B cell (primary cell): Measurements from ENCODE around the gene MICU2. TPM values are rescaled to one million over a fixed set of nuclear protein-coding genes. Genes with fewer than 3 reads are reported as not detected.

Experiments used
- ATAC-seq: fragments of 200-7000 bp; cut with Tn5 transposase; one replicate; pipeline ENCODE4 v1.10.0; 2021; ENCODE audit warnings: low read depth, mild to moderate bottlenecking, moderate number of reproducible peaks, moderate library complexity
- CTCF ChIA-PET: fragments of 350-600 bp; sonication (Branson Sonifier 250); formaldehyde crosslinking; loops from one replicate; lab custom pipeline; 2021; ENCODE audit warnings: antibody characterized with exemption, inconsistent platforms; lab: Charles Lee
- POLR2A ChIA-PET: fragments of 350-600 bp; sonication (Branson Sonifier 250); formaldehyde crosslinking; loops from one replicate; lab custom pipeline; 2021; ENCODE audit warnings: antibody characterized with exemption; lab: Charles Lee
- DNase-seq: peaks from one replicate; pipeline ENCODE4 v3.0.0; 2013
- H2AFZ ChIP-seq: 2 replicates; pipeline ENCODE4 v1.6.1; 2012; ENCODE audit warnings: mild to moderate bottlenecking, low read depth, low read length; ENCODE audit not compliant: insufficient read depth, poor library complexity, severe bottlenecking
- H3K27ac ChIP-seq, 2 donors: 1 replicate in 1 of 2; 2 replicates in 1 of 2; pipeline ENCODE4 v1.5.1; 2012 to 2013; ENCODE audit warnings: low read length in 2 of 2, mild to moderate bottlenecking in 2 of 2, moderate library complexity in 1 of 2
- H3K27me3 ChIP-seq, 4 experiments: fragments of 200-600 bp in 1 of 4; sonication (generic) in 1 of 4; replicated peaks in 1 of 4; 1 replicate in 2 of 4; 2 replicates in 2 of 4; pipeline versions ENCODE4 v1.6.1 to v1.7.0; 2013 to 2016; ENCODE audit warnings: low read length in 3 of 4, mild to moderate bottlenecking in 2 of 4, mixed read lengths in 1 of 4, moderate library complexity in 1 of 4; ENCODE audit not compliant: insufficient read depth in 4 of 4, control insufficient read depth in 3 of 4; ENCODE audit errors: control extremely low read depth in 1 of 4
- H3K36me3 ChIP-seq, 2 experiments: replicated peaks in 1 of 2; 1 replicate in 1 of 2; 2 replicates in 1 of 2; pipeline versions ENCODE4 v1.6.1 to v1.7.1; 2013; ENCODE audit warnings: low read length in 1 of 2; ENCODE audit not compliant: insufficient read depth in 2 of 2, control insufficient read depth in 1 of 2; ENCODE audit errors: control extremely low read depth in 1 of 2, extremely low read depth in 1 of 2
- H3K4me1 ChIP-seq, 2 donors: fragments of 200-600 bp in 1 of 2; sonication (generic) in 1 of 2; 1 replicate in 1 of 2; 2 replicates in 1 of 2; pipeline versions ENCODE4 v1.5.1 to v1.6.1; 2013 to 2017; ENCODE audit warnings: low read length in 2 of 2; ENCODE audit not compliant: control insufficient read depth in 2 of 2, insufficient read depth in 2 of 2
- H3K4me2 ChIP-seq: replicated peaks from 2 replicates; pipeline ENCODE3; 2012; ENCODE audit warnings: mild to moderate bottlenecking, low read depth, low read length; ENCODE audit not compliant: poor library complexity, severe bottlenecking
- H3K4me3 ChIP-seq, 5 experiments: fragments of 200-600 bp in 1 of 5; sonication (generic) in 1 of 5; 1 replicate in 3 of 5; 2 replicates in 2 of 5; pipeline versions ENCODE4 v1.5.1 to v1.7.0; 2011 to 2016; ENCODE audit warnings: low read length in 4 of 5, mild to moderate bottlenecking in 4 of 5, low read depth in 2 of 5, control low read depth in 1 of 5, moderate library complexity in 1 of 5; ENCODE audit not compliant: insufficient read depth in 1 of 5; ENCODE audit errors: control extremely low read depth in 1 of 5, extremely low read depth in 1 of 5
- H3K79me2 ChIP-seq: fragments of 200-600 bp; sonication (generic); one replicate; pipeline ENCODE4 v1.6.0; 2016; ENCODE audit warnings: low read length; ENCODE audit not compliant: control insufficient read depth, insufficient read depth
- H3K9ac ChIP-seq: fragments of 200-600 bp; sonication (generic); 2 replicates; pipeline ENCODE4 v1.6.1; 2017; ENCODE audit warnings: mild to moderate bottlenecking, low read length, moderate library complexity
- H3K9me3 ChIP-seq, 3 donors: one replicate each; pipeline versions ENCODE4 v1.6.1 to v1.7.1; 2013; ENCODE audit warnings: low read length in 2 of 3; ENCODE audit not compliant: control insufficient read depth in 2 of 3, insufficient read depth in 1 of 3; ENCODE audit errors: control extremely low read depth in 1 of 3
- H4K20me1 ChIP-seq: 2 replicates; pipeline ENCODE4 v1.6.0; 2012; ENCODE audit warnings: mild to moderate bottlenecking, low read length; ENCODE audit not compliant: insufficient read depth, control insufficient read depth, poor library complexity, severe bottlenecking
- H3K27ac Mint-ChIP-seq: one replicate; pipeline ENCODE4 v1.8.0; 2021; ENCODE audit warnings: mixed read lengths
- H3K27me3 Mint-ChIP-seq: one replicate; pipeline ENCODE4 v1.8.0; 2021; ENCODE audit warnings: mixed read lengths
- H3K4me1 Mint-ChIP-seq: one replicate; pipeline ENCODE4 v1.8.0; 2021; ENCODE audit warnings: mixed read lengths
- H3K4me3 Mint-ChIP-seq: one replicate; pipeline ENCODE4 v1.8.0; 2021; ENCODE audit warnings: mixed read lengths
- H3K9me3 Mint-ChIP-seq: one replicate; pipeline ENCODE4 v1.8.0; 2022; ENCODE audit warnings: mixed read lengths; ENCODE audit not compliant: insufficient read depth
- CTCF ChIP-seq: fragments of 200-600 bp; IDR thresholded peaks from one replicate; pipeline ENCODE4 v1.8.0; 2022; ENCODE audit warnings: antibody characterized with exemption, mild to moderate bottlenecking
- EZH2 ChIP-seq: IDR thresholded peaks from 2 replicates; pipeline ENCODE4 v1.6.1; 2012; ENCODE audit warnings: borderline replicate concordance, low read depth, mild to moderate bottlenecking, moderate library complexity, low read length; ENCODE audit not compliant: insufficient read depth, poor library complexity, severe bottlenecking
- WGBS: methylation state at CpG from one replicate; pipeline ENCODE4 v1.1.5; 2013; ENCODE audit warnings: missing lambda C conversion rate; ENCODE audit not compliant: insufficient coverage; 5-methylcytosine and 5-hydroxymethylcytosine counted together
- intact Hi-C: fragments of 100-400 bp; cut with micrococcal nuclease; formaldehyde crosslinking; loops from one replicate; pipeline ENCODE4 v1.10.0; 2022
- polyA plus RNA-seq: library from polyadenylated mRNA; depleted of rRNA; stranded (reverse); fragments of >200 nt; gene quantifications from 2 replicates; pipeline ENCODE4 v1.2.3, GENCODE V29; 2012
- total RNA-seq, 2 donors: library from RNA; stranded (reverse); fragments of 120-200 nt in 1 of 2; gene quantifications; 1 replicate in 1 of 2; 2 replicates in 1 of 2; pipeline versions ENCODE4 v1.2.3 to v1.2.4, GENCODE V29; 2013 to 2022

The MICU2 gene
- total and polyA plus RNA-seq, 2 donors (not counting 1 experiment from before 2014, with no cell fraction given), result 52.2 to 56.7 TPM

GRCh38 chr13:21606251-21606650 lies 2.3 kb upstream of the MICU2 start:
- intact Hi-C loops, result loop anchor here (10.0 kb wide), 3 partner anchors 701 to 1411 kb away; partner anchors contain the start of genes GJB2, IL17D and XPO4
- no peak overlapping the region for H3K27ac Mint-ChIP-seq
- no peaks in the 10 kb centered on the region for H3K9me3 Mint-ChIP-seq
- no peak for DNase-seq
- peaks cover 19% of the 10 kb centered on the region for H3K4me1 Mint-ChIP-seq
- peaks cover 2 to 12% (median 5%) of the 10 kb centered on the region in 4 experiments for H3K27me3 ChIP-seq
- peaks cover 23% of the 10 kb centered on the region for H3K79me2 ChIP-seq
- peaks cover 11 to 19% of the 10 kb centered on the region in 2 donors for H3K4me1 ChIP-seq
- no peaks in the 10 kb centered on the region for H3K36me3 ChIP-seq
- peaks cover 0 to 12% (median 1%) of the 10 kb centered on the region in 3 donors for H3K9me3 ChIP-seq
- ATAC-seq, result no peak
- no peak for TF ChIP-seq CTCF
- no peak for TF ChIP-seq EZH2
- no peak overlapping the region for H3K4me2 ChIP-seq
- H2AFZ ChIP-seq, result no peak overlapping the region
- ChIA-PET POLR2A (no interaction called here), CTCF (interaction anchor here (2.1 kb wide), 1 partner anchor 32 kb away, joined by 9 read pairs; no protein-coding TSS in a partner anchor)
- H4K20me1 ChIP-seq, result peaks cover 14% of the 10 kb centered on the region
- no peak overlapping the region for H3K4me3 Mint-ChIP-seq
- peaks cover 33% of the 10 kb centered on the region for H3K27me3 Mint-ChIP-seq
- no peak overlapping the region for H3K4me3 ChIP-seq
- WGBS, result 100% methylated on average over 1 of the region's 2 CpGs
- H3K27ac ChIP-seq, result no peak overlapping the region
- no peak overlapping the region for H3K9ac ChIP-seq

- Histone ChIP-seq H3K79me2 (peaks cover 91% of the 10 kb centered on the region), H3K36me3 (peaks cover 0 to 3% of the 10 kb centered on the region in 2 experiments), H2AFZ (no peak overlapping the region), H3K4me1 (peaks cover 33 to 35% of the 10 kb centered on the region in 2 donors), H4K20me1 (peaks cover 49% of the 10 kb centered on the region), H3K9me3 (no peaks in the 10 kb centered on the region), H3K4me3 (no peak overlapping the region), H3K27me3 (no peaks in the 10 kb centered on the region), H3K27ac (peak overlapping the region in 1 of 2 donors; percentile 52), H3K4me2 (peak overlapping the region; percentile 37), H3K9ac (no peak overlapping the region)
- no peak for DNase-seq
- CTCF ChIA-PET, result no interaction called here
- Mint-ChIP-seq H3K27me3 (no peaks in the 10 kb centered on the region), H3K4me1 (peaks cover 73% of the 10 kb centered on the region), H3K9me3 (peaks cover 4% of the 10 kb centered on the region), H3K27ac (no peak overlapping the region), H3K4me3 (no peak overlapping the region)
- ATAC-seq, result no peak
- TF ChIP-seq EZH2 (no peak), CTCF (no peak)
- POLR2A ChIA-PET, result no interaction called here
- intact Hi-C loops, result no loop called here
Measured at GRCh38 chr13:21596722-21597121, 7.2 kb downstream of the MICU2 start.
